ENCODE measurements around the gene RALGPS2.
"Not testable (repeated sequence)": the region's sequence is repeated elsewhere in the genome, so short reads cannot be mapped to it uniquely, and the experiment has no call there.

Gene RALGPS2

DNA sequence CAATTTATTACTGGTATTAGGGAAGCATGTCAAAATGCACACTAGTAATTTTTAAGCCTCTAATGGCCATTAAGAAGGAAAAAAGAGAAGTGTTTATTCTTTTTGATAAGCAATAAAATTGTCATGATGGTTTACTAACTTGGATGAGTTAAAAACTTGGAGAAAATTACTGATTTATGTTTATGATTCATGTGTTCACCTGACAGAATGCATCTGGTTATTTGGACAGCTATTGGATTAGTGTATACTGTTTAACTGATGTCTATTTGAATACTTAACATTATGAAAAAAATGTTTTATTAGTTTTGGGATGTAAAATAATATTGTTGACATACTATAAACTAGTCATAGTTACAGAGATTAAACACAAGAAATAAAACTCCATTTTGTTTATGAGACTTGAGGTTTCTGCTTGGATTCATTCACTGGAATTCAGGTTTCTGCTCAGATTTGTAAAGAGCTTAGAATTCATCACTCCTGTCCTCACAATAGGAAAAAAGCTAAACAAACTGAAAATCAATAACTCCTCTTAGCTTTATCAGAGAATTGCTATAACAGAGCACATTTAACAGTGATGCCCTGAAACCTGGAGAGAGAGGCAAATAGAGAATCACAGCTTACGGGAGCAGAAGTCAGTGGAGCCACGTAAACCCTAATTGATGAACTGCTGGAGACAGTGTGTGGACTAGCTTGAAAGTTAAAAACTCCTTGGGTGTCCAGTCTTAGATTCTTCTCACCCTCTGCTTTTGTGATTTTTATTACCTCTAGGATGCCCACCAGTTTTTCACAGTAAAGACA, 56.7 kb downstream of the RALGPS2 start:
- no peak for DNase-seq (ENCODE audit: low read depth)

DNA sequence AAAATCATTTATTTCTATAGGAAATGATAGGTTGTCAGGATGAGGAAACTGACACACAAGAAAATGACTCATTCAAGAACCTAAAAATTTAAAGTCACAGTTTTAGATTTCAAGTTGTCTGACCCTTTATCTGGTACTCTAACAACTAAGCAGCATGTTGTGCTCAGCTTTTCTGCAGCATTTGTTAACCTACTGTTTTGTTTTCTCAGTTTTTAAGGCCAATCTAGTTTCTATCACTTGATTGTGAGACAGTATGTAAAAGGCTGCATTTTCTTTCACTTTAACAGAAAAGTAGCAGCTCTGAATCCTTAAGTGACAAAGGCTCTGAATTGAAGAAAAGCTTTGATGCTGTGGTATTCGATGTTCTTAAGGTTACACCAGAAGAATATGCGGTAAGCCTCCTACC, 59.1 kb downstream of the RALGPS2 start:
- no peak for DNase-seq (ENCODE audit: low read depth)

DNA sequence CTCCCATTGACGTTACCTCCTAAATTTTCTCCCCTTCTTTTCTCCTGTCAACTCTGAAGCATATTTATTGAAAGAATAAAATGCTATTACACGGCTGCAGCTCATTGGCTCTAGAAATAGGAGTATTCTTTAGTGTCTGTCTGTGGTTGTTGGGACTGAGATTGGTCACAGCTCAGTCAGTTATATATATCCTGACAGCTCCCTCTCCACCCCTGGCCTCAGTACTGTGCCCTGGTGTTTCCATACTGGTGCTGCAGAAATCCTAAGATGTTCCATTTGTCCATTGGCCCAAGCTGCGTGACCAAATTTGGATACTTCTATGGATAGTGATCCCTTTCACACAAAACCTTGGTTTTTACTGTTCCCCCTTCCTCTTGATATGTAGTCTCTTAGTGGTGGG, 67.3 kb downstream of the RALGPS2 start:
- DNase-seq (ENCODE audit: low read depth), result no peak

DNA sequence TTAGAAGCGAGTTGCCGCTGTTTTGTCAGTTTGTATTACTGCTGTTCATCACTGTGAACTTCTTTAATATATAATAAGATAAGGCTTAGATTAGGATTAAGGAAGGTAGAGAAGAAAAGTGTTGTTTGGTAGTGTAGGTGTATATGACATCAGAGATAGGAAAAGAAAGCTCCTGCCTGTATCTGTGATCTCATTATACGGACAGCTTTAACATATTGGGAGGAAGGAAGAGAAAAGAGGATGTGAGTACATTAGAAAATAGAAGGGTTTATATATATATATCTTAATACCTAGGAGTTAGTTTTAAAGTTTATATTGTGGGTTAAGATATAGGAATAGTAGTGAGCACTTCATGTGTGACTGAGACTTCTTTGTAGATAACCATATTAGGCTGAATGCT, 71.0 kb downstream of the RALGPS2 start:
- DNase-seq (ENCODE audit: low read depth), result no peak

DNA sequence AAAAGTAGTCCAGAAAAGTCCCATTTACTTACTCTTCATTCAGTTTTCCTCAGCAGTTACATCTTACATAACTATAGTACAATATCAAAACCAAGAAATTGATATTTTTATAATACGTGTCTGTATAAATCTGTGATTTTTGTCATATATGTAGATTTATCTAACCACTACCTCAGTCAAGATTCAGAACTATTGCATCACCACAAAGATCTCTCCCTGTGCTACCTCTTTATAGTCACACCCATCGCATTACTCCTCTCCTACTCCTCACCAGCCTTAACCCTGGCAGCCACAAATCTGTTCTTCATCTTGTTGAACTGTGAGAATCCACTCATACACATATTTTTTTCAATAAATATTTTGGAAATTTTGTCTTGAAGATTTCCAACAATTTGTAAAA, 72.5 kb downstream of the RALGPS2 start:
- no peak for DNase-seq (ENCODE audit: low read depth)

DNA sequence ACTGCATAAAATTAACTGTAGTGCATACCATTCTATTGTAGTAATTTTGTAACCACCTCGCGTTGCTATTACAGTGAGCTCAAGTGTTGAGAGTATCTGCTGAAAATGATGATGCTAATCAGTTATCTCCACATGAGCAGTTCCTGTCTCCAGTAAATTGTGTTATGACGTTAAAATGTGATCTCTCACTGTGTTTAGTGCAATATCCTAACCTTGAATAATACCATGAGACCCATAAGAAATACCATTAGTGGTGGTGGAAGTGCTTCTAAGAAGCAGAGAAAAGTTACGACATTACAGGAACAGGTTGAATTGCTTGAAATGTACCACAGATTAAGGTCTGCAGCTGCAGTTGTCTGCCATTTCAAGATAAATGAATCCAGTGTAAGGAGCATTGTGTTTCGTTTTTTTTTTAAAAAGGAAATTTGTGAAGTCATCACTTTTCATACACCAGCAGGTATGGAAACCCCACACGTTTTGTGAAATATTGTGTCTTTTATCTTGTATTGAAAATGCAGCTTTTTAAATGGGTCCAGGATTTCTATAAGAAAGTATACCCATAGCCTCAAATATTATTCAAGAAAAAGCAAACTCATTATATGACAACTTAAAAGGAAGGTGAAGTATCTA, 73.3 kb downstream of the RALGPS2 start:
- DNase-seq (ENCODE audit: low read depth), result no peak

DNA sequence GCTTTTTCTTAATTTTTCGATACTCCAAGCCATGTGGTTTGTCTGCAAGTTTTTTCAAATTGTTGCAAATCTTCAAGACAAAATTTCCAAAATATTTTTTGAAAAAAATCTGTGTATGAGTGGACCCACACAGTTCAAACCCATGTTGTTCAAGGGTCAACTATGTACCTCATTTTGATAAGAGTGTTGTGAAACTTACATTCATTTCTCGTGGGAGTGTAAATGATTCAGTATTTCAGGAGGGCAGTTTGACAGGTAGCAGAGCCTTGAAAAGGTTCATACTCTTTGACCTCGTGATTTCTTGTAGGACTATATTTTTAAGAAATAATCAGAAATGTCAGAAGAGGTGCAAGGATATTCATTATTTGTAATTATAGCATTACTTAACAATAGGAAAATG, 77.8 kb downstream of the RALGPS2 start:
- DNase-seq (ENCODE audit: low read depth), result no peak

DNA sequence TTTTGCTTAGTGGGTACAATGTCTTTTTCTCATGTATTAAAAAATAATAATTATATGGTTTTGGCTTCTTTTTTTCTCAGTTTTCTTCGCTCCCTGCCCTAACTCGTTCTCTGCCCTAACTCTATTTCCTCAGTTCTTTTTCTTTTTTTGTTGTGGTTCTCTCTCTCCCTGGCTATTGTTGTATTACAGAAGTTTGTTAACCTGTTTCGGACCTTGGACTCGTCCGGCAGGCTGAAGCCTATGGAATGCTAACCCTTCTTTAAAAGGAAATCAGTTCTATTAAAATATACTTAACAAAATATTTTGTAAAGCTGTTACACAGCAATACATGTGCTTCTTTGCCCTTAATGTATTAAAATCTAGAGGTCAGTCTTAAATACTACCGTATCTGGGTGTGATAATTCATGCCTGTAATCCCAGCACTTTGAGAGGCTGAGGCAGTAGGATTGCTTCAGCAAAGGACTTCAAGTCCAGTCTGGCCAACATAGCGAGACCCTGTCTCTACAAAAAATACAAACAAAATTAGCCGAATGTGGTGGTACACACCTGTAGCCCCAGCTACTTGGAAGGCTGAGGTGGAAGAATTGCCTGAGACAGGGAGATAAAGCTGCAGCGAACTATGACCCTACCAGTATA, 81.7 kb downstream of the RALGPS2 start:
- DNase-seq (ENCODE audit: low read depth), result no peak

DNA sequence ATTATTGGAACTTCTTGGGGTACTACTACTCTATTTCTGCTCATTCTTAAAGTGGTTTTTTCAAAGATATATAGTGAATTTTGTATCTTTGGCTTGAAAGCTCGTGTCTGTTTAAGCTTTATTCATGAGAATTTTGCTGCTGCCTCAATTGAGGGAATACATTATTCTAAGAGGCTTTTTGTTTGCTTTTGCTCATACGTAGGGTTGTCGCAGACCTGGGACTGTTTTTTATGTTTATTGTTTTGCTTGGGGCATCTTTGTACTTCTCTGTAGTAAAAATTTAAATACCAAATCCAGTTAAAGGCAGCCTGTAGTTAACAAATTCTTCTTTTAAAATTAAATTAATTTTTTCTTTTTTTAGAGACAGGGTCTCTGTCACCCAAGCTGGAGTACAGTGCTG, 83.5 kb downstream of the RALGPS2 start:
- DNase-seq (ENCODE audit: low read depth), result no peak

DNA sequence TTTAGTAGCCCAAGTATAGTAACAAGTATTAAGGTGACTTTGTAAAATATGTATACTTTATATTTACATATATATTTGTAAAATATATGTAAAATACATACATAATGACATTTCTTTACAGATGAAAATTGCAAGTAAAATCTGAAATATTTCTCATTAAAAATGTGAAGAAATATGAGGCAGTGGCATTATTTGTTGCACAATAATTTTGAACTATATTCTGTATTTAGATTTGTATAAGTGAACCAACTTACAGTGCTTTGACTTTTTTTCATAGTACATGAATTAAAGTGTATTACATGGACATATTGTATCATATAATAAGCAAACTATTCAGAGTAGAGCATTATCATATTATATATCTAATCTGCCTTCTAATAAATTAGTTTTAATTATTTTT, 85.5 kb downstream of the RALGPS2 start:
- no peak for DNase-seq (ENCODE audit: low read depth)

DNA sequence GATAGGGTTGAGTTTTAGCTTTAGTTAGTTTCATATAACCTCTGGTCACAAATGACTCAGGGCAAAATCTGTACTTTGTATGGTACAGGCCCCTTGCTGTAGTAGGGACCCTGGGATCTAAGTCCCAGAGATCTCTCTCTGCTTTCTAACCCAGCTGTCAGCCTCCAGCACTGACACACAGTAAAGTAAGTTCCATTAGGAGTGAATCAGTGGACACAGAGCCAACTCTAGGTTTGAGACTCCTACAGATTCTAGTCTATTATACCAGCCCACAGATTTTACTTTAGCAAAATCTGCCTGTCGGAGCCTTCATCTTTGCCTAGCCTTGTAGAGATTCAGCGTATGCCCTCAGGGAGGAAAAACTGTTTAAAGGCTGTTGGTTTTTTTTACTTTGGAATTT, 93.4 kb downstream of the RALGPS2 start:
- no peak for DNase-seq (ENCODE audit: low read depth)

DNA sequence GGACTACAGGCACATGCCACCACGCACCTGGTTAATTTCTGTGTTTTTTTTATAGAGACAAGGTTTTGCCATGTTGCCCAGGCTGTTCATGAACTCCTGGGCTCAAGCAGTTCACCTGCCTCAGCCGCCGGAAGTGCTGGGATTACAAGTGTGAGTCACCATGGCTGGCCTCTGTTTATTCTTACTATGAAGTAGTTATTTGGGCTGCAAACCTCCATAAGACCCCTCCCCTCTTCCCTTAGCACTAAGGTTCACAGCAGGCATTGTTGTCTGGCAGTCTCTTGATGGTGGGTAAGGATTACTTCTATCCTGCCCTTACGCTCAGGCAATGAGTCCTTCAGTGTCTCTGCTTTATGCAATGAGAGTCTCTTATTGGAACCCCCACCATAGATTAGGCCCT, 94.1 kb downstream of the RALGPS2 start:
- no peak for DNase-seq (ENCODE audit: low read depth)

DNA sequence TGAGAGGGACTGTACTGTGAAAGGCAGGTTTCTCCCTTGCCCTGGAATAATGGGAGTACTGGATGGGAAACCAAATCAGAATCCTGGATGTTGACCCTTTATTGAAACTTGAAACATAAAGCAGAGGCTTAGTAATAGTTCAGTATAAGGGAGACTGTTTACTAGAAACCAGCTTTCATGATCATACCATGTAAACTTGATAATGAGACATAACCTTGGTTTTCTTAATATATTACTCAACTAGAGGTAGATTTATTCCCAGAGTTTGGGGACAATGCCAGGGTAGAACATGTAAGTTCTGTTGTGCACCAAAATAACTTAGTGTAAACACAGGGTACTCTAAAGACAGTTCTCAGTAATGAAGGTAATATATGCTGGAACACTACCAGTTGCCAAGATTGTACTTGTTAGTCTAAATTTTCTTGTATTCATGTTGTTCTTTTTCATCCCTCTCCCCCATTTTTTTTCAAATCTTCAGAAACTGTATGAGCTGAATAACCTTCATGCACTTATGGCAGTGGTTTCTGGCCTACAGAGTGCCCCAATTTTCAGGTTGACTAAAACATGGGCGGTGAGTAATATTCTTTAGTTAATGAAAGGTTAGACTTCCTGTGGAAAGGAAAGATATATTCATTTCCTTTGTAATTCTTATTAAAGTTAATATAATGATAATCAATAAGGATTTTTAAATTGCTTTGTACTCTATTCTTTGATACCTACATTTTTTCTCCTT, 96.3 kb downstream of the RALGPS2 start:
- no peak for DNase-seq (ENCODE audit: low read depth)

DNA sequence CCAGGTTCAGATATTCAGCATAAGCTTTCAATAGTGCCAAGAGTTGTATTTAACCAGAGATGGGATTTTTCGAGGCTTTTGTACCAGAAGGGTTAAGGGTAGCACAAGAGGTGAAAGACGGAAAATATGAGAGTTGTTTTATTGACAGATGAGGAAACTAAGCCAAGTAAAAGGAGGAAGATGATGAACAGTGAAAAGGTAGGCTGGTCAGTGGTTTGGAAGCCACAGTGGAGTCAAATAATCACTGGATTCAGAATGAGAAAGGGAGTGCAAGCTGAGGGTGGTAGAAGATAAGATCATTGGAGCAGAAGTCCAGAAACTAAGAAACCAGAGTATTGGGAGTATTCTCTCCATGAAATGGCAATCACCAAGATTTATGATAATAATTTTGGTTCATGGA, 100.1 kb downstream of the RALGPS2 start:
- no peak for DNase-seq (ENCODE audit: low read depth)

DNA sequence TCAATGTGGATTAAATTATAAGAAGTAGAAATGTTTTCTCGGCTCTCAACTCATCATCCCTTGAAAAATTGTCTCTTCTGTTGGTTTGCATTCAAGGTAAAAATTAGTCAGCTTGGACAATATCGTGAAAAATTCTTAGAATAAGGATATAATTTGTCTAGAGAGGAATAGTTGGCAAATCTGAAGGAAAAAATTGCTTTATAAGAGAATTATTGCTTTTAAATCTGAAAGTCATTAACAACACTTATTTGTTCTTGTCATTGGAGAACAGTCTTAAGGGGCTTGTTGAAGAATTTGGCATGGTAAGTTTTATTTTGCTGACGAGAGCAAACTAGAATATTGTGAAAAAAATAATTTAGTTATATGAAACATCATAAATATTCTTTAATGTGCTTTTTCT, 119.4 kb downstream of the RALGPS2 start:
- DNase-seq (ENCODE audit: low read depth), result no peak

DNA sequence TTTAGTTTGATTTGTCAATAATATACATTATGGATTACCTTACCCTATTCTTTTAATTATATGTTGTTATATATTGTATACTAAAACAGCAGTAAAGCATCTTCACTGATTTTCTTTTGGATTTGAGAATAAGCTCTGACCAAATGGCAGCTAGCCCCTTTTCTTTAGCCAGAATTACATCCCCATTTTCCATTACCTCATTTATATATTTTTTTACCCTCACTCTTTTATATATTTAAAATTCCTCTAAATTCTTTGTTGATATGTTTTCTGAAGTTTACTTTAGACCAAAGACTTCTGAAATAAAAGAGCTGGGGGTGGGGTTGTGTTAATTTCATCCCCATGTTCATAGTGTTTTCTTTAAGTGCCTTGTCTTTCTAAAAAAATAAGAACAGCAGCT, 121.3 kb downstream of the RALGPS2 start:
- no peak for DNase-seq (ENCODE audit: low read depth)

DNA sequence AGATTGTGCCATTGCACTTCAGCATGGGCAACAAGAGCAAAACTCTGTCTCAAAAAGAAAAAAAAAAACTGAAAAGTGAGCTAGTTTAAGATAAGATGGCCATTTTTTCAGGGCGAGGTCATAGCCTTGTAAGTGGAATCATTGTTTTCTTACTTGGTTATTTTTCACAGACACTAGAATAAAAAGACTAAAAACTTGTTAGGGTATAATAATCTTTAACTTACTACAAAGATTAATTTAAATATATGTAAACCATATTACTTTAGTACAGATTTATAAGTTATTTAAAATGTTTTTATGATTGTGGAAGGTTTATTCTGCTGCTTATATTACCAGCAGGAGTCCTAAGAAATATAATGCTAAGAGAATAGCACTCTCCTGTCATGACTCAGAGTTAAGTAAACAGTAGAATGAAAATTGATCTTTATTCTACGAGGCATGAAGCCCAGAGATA, 122.4 kb downstream of the RALGPS2 start:
- no peak for DNase-seq (ENCODE audit: low read depth)

DNA sequence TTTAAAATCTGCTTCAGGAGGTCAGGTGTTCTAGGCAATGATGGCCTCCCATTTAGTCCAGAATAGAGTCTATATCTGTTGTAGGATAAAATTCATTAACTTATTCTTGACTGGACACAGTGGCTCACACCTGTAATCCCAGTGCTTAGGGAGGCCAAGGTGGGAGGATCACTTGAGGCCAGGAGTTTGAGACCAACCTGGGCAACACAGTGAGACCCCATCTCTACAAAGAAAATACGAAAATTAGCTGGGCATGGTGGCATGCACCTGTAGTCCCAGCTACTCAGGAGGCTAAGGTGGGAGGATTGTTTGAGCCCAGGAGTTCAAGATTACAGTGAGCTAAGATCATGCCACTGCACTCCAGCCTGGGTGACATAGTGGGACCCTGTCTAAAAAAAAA, 122.9 kb downstream of the RALGPS2 start:
- not testable (repeated sequence) for DNase-seq (ENCODE audit: low read depth)

DNA sequence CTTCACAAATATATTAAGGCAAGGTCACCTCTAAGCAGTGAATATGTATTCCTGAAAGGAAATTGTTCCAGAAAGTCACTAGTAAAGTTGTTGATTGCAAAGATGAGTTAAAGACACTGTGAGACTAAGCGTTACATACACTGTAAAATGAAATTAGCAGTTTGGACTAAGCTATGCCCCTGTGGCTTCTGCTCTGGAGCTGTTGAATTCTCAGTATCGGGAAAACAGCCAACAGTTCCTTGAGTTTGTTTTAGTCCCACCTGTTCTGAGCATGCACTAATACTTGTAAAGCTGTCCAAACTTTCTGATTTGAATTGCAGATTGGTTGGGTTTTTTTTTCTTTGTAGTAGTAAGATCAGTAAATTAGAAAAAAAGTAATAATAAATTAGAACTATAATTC, 124.9 kb downstream of the RALGPS2 start:
- no peak for DNase-seq (ENCODE audit: low read depth)

DNA sequence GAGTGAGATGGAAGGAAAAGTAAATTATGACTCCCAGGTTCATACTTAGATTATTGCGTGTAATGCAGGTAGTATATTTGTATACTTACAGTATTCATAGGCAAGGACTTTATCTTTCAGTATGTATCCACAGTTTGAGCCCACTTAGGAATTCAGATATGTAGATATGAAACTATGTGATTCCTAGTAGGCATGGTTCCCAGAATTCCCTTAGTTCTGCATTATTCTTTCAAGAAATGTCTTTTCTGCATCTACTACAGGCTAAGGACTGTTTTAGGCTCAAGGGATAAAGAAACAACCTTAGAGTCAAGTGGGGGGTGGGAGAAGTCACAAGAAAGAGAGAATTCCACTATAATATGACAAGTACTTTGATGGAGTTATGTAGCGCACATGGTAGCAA, 132.1 kb downstream of the RALGPS2 start:
- no peak for DNase-seq (ENCODE audit: low read depth)

DNA sequence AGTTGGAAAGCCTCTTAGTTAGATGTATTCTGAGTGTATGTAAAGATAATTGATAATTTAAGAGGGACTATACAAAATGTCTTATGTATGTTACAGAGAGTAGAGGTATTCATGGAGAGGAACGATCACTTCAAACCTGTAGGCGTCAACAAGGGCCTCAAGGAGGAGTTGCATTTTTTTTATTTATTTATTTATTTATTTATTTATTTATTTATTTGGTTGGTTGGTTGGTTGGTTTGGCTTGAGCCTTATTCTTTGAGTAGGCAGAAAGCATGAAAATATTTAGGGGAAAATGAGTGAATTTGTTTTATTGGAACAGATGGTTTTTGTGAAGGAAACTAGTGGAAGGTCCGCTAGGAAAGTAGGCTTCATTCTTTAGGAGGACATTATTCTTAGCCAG, 137.4 kb downstream of the RALGPS2 start:
- no peak for DNase-seq (ENCODE audit: low read depth)

DNA sequence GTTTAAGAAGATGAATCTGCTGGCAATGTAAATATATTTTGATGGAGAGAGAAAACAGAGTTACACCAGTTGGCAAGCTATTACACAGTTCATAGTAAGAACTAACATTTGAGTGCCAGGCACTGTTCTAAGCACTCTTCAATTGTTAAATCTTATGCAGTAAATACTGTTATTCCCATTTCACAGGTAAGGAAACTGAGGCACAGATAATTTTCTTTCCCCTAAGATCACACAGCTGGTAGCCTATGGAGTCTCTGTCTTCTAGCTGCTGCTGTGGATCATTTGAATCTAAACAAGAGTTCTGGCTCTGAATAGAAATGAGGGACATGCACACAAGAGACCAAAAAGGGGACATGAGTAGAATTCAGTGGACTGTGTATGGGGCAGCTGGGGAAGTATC, 137.8 kb downstream of the RALGPS2 start:
- DNase-seq (ENCODE audit: low read depth), result no peak

DNA sequence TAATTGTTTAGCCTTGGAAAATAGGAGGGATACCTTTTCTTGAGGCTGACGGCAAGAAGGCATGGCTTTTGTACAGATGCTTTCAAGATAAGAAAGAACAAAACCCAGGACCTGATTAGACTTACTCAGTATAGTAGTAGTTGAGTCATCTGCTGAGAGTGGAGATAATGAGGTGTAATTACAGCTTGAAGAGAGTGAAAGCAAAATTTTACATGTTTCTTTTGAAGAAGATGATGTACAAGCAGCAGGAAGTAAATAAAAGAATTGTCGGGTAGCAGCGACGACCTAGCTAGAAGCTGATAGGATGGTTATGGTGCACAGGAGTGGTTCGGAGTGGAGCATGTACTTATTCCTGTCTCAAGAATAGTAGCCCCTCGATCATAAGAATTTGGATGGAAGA, 139.3 kb downstream of the RALGPS2 start:
- no peak for DNase-seq (ENCODE audit: low read depth)
